Stimulated activated CD8-positive, alpha-beta memory T cell treated with anti-CD3 and anti-CD28 coated beads, Interleukin-15, amount 100 ng/mL, for 48 hours (primary cell): ENCODE results near the gene TFEC.
"Not testable (repeated sequence)": the region's sequence is repeated elsewhere in the genome, so short reads cannot be mapped to it uniquely, and the experiment has no call there.

Source experiments
- DNase-seq, 2 donors: peaks; one replicate each; pipeline ENCODE4 v3.0.0-alpha.2; 2020; ENCODE audit warnings: low read depth in 2 of 2

The TFEC gene

GRCh38 chr7:116030651-116031276 lies at the start of gene TFEC:
TFEC (minus strand) TSS chr7:116030763; CDS start chr7:115984441, 46,322 bp downstream.
- DNase-seq, result no peak

DNA sequence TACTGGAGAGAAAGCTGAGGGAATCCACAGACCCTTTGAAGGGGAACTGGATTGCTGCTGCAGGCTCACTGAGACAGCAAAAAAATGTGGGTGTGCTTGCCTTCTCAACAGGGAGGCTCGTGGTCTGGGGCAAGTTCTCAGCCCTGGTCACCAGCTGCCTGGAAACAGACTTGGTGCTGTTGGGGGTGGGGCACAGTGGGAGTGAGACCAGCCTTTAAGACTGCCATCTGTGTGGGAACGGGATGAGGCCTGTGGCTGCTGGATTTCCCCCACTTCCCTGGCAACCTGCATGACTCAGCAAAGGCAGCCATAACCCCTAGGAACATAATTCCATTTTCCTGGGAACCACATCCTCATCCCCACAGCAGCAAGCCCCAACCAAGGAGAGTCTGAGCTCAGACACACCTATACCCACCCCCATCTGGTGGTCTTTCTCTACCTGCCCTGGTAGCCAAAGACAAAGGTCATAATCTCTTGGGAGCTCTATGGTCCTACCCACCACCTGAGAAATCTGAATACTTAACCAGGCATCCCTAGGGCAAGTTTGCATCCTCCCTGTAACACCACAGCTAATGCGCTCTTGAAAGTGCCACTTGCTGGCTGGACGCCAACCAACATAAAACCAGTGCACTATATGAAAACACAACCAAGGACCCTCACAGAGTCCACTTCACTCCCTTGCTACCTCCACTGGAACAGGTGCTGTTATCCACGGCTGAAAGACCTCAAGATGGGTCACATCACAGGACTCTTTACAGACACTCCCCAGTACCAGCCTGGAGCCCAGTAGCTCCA lies 45.0 kb upstream of the TFEC start:
- DNase-seq, result no peak

DNA sequence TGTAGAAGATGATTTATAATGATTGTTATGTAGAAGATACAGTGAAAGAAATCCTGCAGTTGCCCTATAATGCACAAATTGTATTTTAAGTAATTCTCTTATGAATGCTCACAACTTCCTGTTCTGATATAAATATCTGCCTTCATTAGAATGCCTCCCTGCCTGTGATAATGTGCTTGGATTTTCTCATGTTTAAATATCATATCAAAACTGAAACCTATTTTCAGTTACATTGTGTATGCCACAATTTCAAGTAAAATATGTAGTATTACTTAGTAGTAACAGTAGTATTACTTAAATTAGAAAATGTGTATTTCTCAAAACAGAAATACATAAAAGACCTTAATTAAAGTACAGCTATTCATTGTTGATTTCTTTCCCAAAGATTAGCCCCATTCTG lies 41.1 kb upstream of the TFEC start:
- no peak for DNase-seq

DNA sequence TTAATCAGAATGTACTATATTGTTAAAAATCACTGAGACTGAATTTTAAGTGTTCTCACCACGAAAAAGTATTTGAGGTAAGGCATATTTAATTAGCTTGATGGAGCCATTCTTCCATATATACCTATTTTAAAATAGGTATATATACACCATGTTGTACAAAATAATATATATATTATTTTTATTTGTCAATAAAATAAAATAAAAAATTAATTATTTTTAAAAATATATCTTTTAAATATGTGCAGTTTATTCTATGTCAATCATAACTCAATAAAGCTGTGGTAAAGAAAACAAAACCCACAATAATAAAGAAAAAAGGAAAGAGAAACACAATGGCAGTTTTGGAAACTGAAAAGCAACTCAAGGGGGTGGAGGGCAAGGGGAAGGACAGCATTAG lies 33.6 kb upstream of the TFEC start:
- no peak for DNase-seq

- no peak for DNase-seq
Measured at GRCh38 chr7:116062666-116063065, 32.1 kb upstream of the TFEC start.

GRCh38 chr7:116052006-116052405 lies 21.4 kb upstream of the TFEC start:
- no peak for DNase-seq

GRCh38 chr7:116047261-116047660 lies 16.7 kb upstream of the TFEC start:
- DNase-seq, result not testable (repeated sequence)

DNA sequence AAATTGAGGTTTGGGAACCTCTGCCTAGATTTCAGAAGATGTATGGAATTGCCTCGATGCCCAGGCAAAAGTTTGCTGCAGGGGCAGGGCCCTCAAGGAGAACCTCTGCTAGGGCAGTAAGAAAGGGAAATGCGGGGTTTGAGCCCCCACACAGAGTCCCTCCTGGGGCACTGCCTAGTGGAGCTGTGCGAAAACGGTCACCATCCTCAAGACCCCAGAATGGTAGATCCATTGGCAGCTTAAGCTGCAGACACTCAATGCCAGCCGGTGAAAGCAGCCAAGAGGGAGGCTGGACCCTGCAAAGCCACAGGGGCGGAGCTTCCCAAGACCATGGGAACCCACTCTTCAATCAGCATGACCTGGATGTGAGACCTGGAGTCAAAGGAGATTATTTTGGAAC lies 15.0 kb upstream of the TFEC start:
- DNase-seq, result no peak

GRCh38 chr7:116041615-116042014 lies 11.1 kb upstream of the TFEC start:
- no peak for DNase-seq

DNA sequence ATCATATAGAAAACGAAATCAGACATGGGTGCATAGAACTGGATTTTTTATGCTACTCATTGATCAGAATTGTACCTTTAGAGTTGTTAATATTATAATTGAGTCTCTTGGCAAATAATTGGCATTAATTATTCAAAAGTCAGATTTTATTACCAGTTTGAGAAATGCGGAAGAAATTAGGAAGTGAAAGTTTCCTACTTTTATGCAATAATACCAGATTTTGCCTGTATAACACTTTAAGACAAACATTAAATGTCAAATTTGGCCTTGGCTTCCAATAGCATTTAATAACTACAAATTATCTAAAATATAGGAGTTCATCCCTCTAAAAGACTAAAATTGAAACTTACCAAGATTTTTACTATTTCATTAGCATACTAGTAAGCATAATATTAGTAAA lies 6.8 kb upstream of the TFEC start:
- no peak for DNase-seq

GRCh38 chr7:116034411-116034810 lies 3.8 kb upstream of the TFEC start:
- no peak for DNase-seq

- no peak for DNase-seq
Measured at GRCh38 chr7:116032886-116033285, 2.3 kb upstream of the TFEC start.

DNA sequence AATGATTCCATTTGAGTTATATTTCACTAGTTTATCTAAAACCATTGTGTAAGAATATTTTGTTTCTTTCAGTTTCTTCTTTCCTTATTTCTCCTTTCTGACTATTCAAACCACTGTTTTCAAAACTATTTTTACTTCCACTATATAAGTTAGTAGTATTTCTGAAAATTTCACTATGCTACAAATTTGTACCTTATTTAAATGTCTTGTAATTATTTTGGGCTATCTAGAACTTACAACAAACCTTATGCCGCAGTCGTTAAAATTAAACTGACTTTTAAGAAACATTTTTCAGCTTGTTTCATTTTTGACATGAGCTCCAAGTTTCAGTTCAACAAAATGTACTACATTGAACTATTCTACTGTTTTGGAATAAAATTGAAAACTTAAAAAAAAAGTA lies 1.8 kb downstream of the TFEC start:
- DNase-seq, result no peak

GRCh38 chr7:116027786-116028185 lies 2.8 kb downstream of the TFEC start:
- DNase-seq, result no peak

GRCh38 chr7:116024826-116025809 lies 5.4 kb downstream of the TFEC start:
- no peak for DNase-seq

GRCh38 chr7:116021237-116021636 lies 9.3 kb downstream of the TFEC start:
- no peak for DNase-seq

DNA sequence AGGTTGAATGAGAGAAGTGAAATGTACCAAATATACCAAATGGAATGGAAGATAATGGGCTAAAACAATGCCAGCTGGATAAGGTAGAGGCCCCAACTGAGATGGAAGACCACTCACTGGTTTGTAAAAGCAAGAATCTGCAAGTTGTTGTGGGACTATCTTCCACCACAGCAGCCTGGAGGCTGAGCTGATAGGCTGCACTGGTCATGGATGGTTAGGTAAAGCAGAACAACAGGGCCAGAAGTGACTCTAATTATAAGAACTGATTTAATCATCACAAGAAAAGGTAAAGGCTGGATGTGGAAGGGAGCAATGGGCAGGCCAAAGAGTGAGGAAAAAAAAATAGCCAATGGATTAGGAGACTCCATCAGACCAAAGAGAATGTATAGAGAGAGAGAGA lies 11.8 kb downstream of the TFEC start:
- no peak for DNase-seq

DNA sequence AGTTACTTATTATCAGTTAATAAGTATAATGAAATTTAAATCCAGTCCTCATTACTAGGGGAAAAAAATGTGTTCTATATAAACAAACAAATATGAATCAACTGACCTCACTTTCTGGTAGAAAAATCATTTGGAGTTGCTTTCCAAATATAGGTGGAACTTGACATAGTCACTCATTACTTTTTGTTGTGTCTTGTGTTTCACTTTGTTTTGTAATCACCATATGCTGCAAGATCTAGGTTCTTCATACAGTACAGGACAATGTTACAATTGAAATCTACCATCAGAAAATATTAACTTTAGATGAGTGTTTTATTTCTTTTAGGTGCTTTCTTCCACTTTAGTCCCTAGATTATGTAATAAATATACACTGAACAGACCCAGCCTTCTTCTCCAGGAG lies 16.9 kb downstream of the TFEC start:
- no peak for DNase-seq

- no peak for DNase-seq
Measured at GRCh38 chr7:116011584-116011983, 19.0 kb downstream of the TFEC start.

- DNase-seq, result not testable (repeated sequence)
Measured at GRCh38 chr7:116004762-116005161, 25.8 kb downstream of the TFEC start.

DNA sequence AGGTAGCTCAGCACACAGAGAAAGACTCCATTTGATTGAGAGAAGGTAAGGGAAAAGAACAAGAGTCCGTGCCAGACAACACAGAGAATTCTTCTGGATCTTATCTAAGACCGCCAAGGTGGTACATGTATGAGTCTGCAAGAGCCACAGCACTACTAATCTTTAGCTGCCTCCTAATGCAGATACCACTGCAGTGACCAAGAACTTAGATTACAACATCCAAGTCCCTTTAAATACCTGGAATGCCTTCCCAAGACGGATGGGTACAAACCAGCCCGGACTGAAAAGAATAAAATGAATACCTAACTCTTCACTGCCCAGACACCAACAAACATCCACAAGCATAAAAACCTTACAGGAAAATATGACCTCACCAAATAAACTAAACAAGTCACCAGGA lies 33.3 kb downstream of the TFEC start:
- no peak for DNase-seq

DNA sequence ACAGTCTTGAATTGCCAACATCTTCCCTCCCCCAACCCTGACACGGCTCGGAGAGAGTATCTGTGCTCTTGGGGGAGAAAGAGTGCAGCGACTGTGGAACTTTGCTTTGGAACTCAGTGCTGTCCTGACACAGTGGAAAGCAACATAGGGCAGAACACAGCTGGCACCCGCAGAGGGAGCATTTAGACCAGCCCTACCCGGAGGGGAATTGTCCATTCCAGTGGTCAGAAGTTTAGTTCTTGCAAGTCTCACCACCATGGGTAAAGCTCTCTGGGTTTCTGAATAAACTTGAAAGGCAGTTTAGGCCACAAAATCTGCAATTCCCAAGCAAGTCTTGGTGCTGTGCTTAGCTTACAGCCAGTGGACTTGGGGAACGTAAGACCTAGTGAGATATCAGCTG lies 34.9 kb downstream of the TFEC start:
- DNase-seq, result no peak
